Epithelial cell of esophagus (primary cell): Measurements from ENCODE around the gene TSPAN9.

Experiments
- DNase-seq: peaks from one replicate; pipeline ENCODE4 v3.0.0; 2010; ENCODE audit warnings: low read depth
- H3K4me3 ChIP-seq: 2 replicates; pipeline ENCODE4 v1.5.1; 2011; ENCODE audit warnings: mild to moderate bottlenecking, low read length, control low read depth
- CTCF ChIP-seq: IDR thresholded peaks from 2 replicates; pipeline ENCODE4 v1.5.1; 2011; ENCODE audit warnings: low read depth, mild to moderate bottlenecking, low read length, control low read depth, inconsistent platforms; ENCODE audit not compliant: insufficient read depth; ENCODE audit errors: missing control alignments

Gene TSPAN9

GRCh38 chr12:3090240-3091037, 13.3 kb downstream of the TSPAN9 start:
- no peak overlapping the region for H3K4me3 ChIP-seq
- no peak for DNase-seq
- no peak for TF ChIP-seq CTCF

- no peak overlapping the region for H3K4me3 ChIP-seq
- TF ChIP-seq CTCF, result no peak
- no peak for DNase-seq
Measured at GRCh38 chr12:3091038-3091319, 13.8 kb downstream of the TSPAN9 start.

GRCh38 chr12:3091382-3092241, 14.4 kb downstream of the TSPAN9 start:
- DNase-seq, result no peak
- H3K4me3 ChIP-seq, result no peak overlapping the region
- TF ChIP-seq CTCF, result no peak

GRCh38 chr12:3092764-3093163, 15.6 kb downstream of the TSPAN9 start:
- TF ChIP-seq CTCF, result no peak
- DNase-seq, result no peak
- no peak overlapping the region for H3K4me3 ChIP-seq

GRCh38 chr12:3097186-3097804, 20.1 kb downstream of the TSPAN9 start:
- no peak for TF ChIP-seq CTCF
- no peak overlapping the region for H3K4me3 ChIP-seq
- DNase-seq, result no peak

GRCh38 chr12:3097836-3098235, 20.7 kb downstream of the TSPAN9 start:
- TF ChIP-seq CTCF, result no peak
- DNase-seq, result no peak

More at GRCh38 chr12:3097836-3098235, 20.7 kb downstream of the TSPAN9 start:
- H3K4me3 ChIP-seq, result no peak overlapping the region
